Right lobe of liver (tissue), 4 donors: ENCODE data around the gene CACNA1F.

Experiments
- POLR2A ChIP-seq: fragments of 450-650 bp; IDR thresholded peaks from one replicate; pipeline ENCODE4 v1.6.1; 2017; ENCODE audit warnings: antibody characterized with exemption, mild to moderate bottlenecking
- TF ChIP-seq, protein P1 (sequence below), 4 donors: fragments of 200-600 bp in 3 of 4; fragments of 450-650 bp in 1 of 4; IDR thresholded peaks; one replicate each; pipeline versions ENCODE4 v1.5.1 to v1.8.0; 2016 to 2022; ENCODE audit warnings: antibody characterized with exemption in 4 of 4, mild to moderate bottlenecking in 2 of 4
- donor health status: DM: no; HTN: no; CAD: no.
- donor health status: DM: no; HTN: no; CAD: no.
- donor health status: DM: no; HTN: yes; CAD: no.

DNA sequence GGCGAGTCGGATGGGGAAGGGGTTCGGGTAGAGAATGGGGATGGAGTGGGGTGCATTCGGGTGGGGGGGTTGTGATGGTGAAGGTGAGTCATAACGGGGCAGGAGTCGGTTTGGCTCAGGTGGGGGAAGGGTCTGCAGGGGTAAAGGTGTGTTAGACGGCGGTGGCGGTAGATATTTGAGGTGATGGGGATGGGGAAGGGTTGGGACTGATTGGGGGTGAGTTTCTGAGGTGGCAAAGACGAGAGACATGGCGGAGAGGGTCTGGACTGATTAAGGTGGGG lies 33.9 kb downstream of the CACNA1F start:
- TF ChIP-seq, protein P1, sequence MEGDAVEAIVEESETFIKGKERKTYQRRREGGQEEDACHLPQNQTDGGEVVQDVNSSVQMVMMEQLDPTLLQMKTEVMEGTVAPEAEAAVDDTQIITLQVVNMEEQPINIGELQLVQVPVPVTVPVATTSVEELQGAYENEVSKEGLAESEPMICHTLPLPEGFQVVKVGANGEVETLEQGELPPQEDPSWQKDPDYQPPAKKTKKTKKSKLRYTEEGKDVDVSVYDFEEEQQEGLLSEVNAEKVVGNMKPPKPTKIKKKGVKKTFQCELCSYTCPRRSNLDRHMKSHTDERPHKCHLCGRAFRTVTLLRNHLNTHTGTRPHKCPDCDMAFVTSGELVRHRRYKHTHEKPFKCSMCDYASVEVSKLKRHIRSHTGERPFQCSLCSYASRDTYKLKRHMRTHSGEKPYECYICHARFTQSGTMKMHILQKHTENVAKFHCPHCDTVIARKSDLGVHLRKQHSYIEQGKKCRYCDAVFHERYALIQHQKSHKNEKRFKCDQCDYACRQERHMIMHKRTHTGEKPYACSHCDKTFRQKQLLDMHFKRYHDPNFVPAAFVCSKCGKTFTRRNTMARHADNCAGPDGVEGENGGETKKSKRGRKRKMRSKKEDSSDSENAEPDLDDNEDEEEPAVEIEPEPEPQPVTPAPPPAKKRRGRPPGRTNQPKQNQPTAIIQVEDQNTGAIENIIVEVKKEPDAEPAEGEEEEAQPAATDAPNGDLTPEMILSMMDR (IDR thresholded peaks at IDR 0.05), result no peak
- TF ChIP-seq POLR2A, result no peak
